Skin epidermis (tissue), 12 donors: ENCODE data around the gene DNM3.

Source experiments
- H3K27ac ChIP-seq, 21 experiments: fragments of 200-600 bp; sonication (generic) in 11 of 21; one replicate each; pipeline ENCODE4 v1.5.0; 2020; ENCODE audit warnings: mild to moderate bottlenecking in 3 of 21, inconsistent platforms in 2 of 21, moderate library complexity in 2 of 21
- H3K4me3 ChIP-seq, 7 experiments: fragments of 200-600 bp; sonication (generic) in 2 of 7; one replicate each; pipeline ENCODE4 v1.5.0; 2020; ENCODE audit warnings: inconsistent platforms in 2 of 7, mild to moderate bottlenecking in 2 of 7, moderate library complexity in 1 of 7

Gene DNM3

GRCh38 chr1:172178886-172179285 lies 337.6 kb downstream of the DNM3 start:
- no peak overlapping the region for H3K4me3 ChIP-seq
- peak overlapping the region in 3 of 21 experiments; percentile 5 to 93 (median 73) for H3K27ac ChIP-seq

GRCh38 chr1:172179918-172180317 lies 338.6 kb downstream of the DNM3 start:
- peak overlapping the region in 16 of 21 experiments; percentile 53 to 93 (median 80) for H3K27ac ChIP-seq

GRCh38 chr1:172180501-172181285 lies 339.4 kb downstream of the DNM3 start:
- H3K4me3 ChIP-seq = peak overlapping the region in 2 of 7 experiments; percentile 9 to 15
- H3K27ac ChIP-seq = peak overlapping the region in 20 of 21 experiments; percentile 39 to 93 (median 80)

More at GRCh38 chr1:172179918-172180317, 338.6 kb downstream of the DNM3 start:
- H3K4me3 ChIP-seq = no peak overlapping the region

GRCh38 chr1:172184506-172185191 lies 343.4 kb downstream of the DNM3 start:
- Histone ChIP-seq H3K27ac (peak overlapping the region in 7 of 21 experiments; percentile 6 to 68 (median 33)), H3K4me3 (no peak overlapping the region)

DNA sequence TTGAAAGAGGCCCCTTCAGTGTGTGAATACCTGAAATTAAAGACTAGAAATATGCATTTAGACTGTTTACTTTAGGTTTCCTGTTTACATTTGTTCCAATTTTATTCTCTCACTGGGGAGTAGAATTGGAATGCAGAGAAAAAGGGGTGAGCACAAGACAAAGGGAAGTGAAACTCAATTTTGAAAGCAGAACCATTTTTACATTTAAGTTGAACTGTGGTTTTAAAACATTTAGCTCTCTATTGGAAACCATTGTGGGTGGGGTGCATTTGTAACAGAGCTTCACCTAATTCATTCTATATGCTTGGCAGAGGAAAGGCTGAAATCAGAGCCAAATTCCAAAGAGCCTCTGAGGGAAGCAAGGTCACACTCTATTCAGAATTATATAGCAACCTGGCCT lies 343.9 kb downstream of the DNM3 start:
- no peak overlapping the region for H3K4me3 ChIP-seq
- peak overlapping the region in 6 of 21 experiments; percentile 6 to 68 (median 38) for H3K27ac ChIP-seq

GRCh38 chr1:172185996-172186395 lies 344.7 kb downstream of the DNM3 start:
- Histone ChIP-seq H3K4me3 (no peak overlapping the region), H3K27ac (peak overlapping the region in 4 of 21 experiments; percentile 2 to 68 (median 27))

DNA sequence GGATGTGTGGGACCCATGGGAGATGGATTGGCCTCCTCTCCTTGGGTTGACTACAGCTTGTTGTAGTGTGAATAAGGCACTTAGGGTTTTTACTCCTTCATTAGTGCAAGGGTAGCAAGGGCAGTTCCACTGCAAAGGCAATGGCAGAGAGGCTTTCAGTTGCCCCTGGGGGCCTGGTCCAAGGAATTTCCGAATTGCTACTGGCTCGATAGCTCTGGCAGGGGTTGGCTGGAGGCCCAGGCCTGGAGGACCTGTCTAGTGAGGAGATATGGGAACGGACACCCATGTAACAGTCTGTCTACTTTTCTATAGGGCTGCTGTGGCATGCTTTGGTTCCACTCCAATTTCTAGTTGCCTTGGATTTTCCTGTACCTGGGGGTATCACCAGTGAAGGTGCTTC lies 360.3 kb downstream of the DNM3 start:
- H3K27ac ChIP-seq = no peak overlapping the region
- no peak overlapping the region for H3K4me3 ChIP-seq

DNA sequence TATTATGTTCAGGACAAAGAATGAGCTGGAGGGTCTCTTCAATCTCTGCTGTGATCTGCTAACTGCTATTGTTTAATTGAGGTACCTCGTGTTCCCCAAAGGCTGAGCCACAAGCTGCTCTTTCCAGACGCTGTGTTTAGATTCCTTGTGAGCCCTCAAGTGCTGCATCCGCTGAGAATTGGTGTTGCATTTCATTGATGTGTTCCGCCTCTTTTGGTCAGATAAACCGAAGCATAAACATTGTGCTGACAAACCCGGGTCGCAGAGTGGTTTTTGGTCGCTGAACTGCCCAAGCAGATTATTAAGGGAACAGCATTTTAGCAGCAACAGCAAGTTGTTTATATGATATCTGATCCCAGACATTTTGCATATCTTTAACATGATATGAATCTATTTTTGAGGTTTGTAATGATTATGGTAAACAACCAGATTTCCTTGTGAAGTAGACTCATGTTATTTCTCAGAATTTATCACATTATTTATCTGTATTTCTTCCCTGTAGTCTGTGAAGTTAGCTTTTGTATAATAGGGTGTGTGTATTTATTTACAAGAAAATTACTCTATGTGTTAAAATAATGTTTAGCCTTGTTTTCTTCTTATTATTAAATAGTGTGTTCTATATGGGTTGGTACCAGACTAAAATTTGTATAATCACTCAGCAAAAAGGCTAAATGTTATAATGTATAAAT lies 362.0 kb downstream of the DNM3 start:
- Histone ChIP-seq H3K4me3 (no peak overlapping the region), H3K27ac (no peak overlapping the region)

DNA sequence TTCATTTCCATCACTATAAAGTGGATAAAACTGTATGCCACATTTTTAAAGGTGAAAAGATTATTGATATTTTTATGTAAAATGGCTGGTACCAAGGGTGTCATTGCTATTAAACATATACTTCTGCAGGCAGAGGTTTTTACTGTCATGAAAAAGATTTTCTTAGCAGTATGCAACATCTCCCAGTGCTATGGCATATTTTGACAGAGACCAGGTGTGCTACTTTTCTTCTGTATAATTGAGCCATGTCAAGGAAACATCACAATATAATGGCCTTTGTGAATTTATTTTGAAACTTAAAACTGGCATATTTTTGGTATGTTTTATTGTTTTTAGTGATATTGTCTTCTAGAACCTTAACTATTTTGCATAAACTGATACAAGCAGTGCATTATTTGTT lies 362.6 kb downstream of the DNM3 start:
- Histone ChIP-seq H3K27ac (no peak overlapping the region), H3K4me3 (no peak overlapping the region)

- Histone ChIP-seq H3K4me3 (no peak overlapping the region), H3K27ac (no peak overlapping the region)
Measured at GRCh38 chr1:172206256-172206655, 365.0 kb downstream of the DNM3 start.

DNA sequence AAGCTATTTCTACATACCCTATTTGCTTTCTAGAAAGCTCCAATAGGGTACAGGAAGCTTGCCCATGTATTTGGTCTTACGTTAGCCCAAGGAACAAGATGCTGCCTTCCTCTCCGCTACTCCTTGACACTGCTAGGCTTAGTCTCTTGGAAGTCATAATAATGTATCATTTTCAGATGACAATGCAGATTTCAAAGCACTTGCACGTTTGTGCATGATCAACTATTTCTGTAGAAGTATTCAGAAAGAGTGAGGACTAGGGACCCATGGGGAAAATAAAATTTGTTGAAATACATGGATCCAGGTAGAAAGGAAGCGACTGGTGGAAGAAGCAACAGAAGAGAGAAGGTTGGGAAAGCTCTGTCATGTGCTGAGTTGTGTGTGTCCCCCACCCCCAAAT lies 367.3 kb downstream of the DNM3 start:
- H3K27ac ChIP-seq = no peak overlapping the region
- no peak overlapping the region for H3K4me3 ChIP-seq

GRCh38 chr1:172211221-172211620 lies 369.9 kb downstream of the DNM3 start:
- Histone ChIP-seq H3K4me3 (no peak overlapping the region), H3K27ac (no peak overlapping the region)

GRCh38 chr1:172212124-172212523 lies 370.8 kb downstream of the DNM3 start:
- H3K27ac ChIP-seq = no peak overlapping the region
- H3K4me3 ChIP-seq = no peak overlapping the region

DNA sequence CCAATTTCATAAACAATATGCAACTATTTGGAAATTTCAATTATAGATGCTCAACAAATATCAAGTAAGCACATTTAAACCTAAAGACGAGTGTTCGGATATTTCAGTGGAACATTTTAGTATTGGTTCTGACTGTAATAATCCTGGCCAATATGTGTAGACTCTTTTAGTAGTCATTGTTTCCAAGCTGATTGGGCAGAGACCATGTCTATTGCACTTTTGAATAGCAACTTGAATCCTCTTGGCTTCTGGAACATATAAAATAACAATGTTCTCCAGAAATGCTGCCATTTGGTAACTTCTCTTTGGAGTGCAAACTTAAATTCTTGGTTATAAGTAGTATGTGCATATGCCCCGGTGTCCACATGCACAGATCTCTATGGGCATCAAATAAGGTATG lies 373.7 kb downstream of the DNM3 start:
- Histone ChIP-seq H3K27ac (no peak overlapping the region), H3K4me3 (no peak overlapping the region)

GRCh38 chr1:172219966-172220365 lies 378.7 kb downstream of the DNM3 start:
- H3K4me3 ChIP-seq = no peak overlapping the region
- no peak overlapping the region for H3K27ac ChIP-seq

GRCh38 chr1:172220376-172220775 lies 379.1 kb downstream of the DNM3 start:
- no peak overlapping the region for H3K27ac ChIP-seq
- H3K4me3 ChIP-seq = no peak overlapping the region

- Histone ChIP-seq H3K4me3 (no peak overlapping the region), H3K27ac (no peak overlapping the region)
Measured at GRCh38 chr1:172221436-172221835, 380.1 kb downstream of the DNM3 start.

GRCh38 chr1:172224871-172225270 lies 383.6 kb downstream of the DNM3 start:
- Histone ChIP-seq H3K4me3 (no peak overlapping the region), H3K27ac (no peak overlapping the region)

DNA sequence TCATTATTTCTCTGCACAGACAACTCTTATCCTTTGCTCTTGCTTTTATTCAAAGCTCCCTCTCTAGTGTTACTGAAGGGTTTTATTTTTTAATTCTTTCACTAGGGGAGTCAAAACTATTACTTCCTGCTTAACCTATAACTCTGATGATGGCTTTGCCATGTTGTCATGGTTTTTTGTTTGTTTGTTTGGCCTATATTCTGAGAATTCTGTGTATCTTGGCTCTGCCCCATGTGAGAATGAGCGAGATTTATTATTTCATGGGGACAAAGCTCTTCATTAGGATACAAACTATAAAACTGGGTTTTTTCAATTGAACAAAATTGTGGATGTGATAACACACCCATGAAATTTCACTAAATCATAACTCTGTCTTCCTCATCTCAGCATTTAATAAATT lies 388.6 kb downstream of the DNM3 start:
- no peak overlapping the region for H3K4me3 ChIP-seq
- no peak overlapping the region for H3K27ac ChIP-seq

- Histone ChIP-seq H3K4me3 (no peak overlapping the region), H3K27ac (no peak overlapping the region)
Measured at GRCh38 chr1:172230526-172230925, 389.2 kb downstream of the DNM3 start.

- H3K4me3 ChIP-seq = no peak overlapping the region
- H3K27ac ChIP-seq = no peak overlapping the region
Measured at GRCh38 chr1:172236958-172237357, 395.7 kb downstream of the DNM3 start.
